MM.1S (cell line): ENCODE measurements around the gene SDR42E2.

Experiments
- CTCF ChIP-seq: fragments of 300-600 bp; sonication (generic); IDR thresholded peaks from 2 replicates; pipeline ENCODE4 v1.5.1; 2016; ENCODE audit warnings: antibody characterized with exemption, low read length, mixed read lengths
- EZH2 ChIP-seq: fragments of 300-600 bp; sonication (generic); optimal IDR thresholded peaks from 2 replicates; pipeline ENCODE3; 2017; ENCODE audit warnings: low read depth, mild to moderate bottlenecking, antibody characterized with exemption, low read length, mixed read lengths
- EZH2phosphoT487 ChIP-seq: fragments of 300-600 bp; sonication (generic); IDR thresholded peaks from 2 replicates; pipeline ENCODE4 v1.6.1; 2018; ENCODE audit warnings: antibody characterized with exemption, low read length

DNA sequence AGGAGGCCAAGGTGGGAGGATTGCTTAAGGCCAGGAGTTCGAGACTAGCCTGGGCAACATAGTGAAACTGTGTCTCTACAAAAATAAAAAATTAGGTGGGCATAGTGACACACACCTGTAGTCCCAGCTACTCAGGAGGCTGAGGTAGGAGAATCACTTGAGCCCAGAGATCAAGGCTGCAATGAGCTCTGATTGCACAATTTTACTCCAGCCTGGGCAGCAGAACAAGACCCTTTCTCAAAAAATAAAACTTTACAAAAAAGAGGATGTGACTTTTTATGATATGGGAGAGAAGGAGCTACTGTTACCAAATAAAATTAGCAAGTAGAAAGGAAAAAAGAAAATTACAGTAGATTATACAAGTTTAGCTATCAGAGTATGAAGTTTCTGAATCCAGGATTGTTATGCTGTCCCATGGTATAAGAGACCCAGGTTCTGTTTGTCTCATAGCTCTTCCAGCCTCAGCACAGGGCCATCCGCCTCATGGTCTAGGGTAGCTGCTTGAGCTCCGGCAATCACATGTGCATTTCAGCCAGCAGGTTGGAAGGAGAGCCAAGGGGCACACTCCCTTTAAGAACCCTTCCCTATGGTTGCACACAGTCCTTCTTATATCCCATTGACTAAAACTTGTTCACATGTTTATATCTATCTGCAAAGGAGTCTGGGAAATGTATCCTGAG, 57.2 kb downstream of the SDR42E2 start:
- no peak for TF ChIP-seq EZH2phosphoT487
- TF ChIP-seq CTCF, result no peak
- TF ChIP-seq EZH2, result no peak
